ENCODE measurements around the gene ST8SIA6.

ST8SIA6 gene

DNA sequence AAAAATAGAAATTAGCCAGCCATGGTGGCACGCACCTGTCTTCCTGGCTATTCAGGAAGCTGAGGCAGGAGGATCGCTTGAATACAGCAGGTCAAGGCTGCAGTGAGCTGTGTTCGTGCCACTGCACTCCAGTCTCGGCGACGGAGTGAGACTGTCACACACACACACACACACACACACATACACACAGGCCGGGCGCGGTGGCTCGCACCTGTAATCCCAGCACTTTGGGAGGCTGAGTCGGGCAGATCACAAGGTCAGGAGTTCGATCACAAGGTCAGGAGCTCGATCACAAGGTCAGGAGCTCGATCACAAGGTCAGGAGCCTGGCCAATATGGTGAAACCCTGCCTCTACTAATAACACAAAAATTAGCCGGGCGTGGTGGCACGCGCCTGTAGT, 68.4 kb downstream of the ST8SIA6 start:
- DNase-seq (ENCODE audit: low spot score): no peak

GRCh38 chr10:17385066-17385465, 69.3 kb downstream of the ST8SIA6 start:
- DNase-seq (ENCODE audit: low spot score): no peak

DNA sequence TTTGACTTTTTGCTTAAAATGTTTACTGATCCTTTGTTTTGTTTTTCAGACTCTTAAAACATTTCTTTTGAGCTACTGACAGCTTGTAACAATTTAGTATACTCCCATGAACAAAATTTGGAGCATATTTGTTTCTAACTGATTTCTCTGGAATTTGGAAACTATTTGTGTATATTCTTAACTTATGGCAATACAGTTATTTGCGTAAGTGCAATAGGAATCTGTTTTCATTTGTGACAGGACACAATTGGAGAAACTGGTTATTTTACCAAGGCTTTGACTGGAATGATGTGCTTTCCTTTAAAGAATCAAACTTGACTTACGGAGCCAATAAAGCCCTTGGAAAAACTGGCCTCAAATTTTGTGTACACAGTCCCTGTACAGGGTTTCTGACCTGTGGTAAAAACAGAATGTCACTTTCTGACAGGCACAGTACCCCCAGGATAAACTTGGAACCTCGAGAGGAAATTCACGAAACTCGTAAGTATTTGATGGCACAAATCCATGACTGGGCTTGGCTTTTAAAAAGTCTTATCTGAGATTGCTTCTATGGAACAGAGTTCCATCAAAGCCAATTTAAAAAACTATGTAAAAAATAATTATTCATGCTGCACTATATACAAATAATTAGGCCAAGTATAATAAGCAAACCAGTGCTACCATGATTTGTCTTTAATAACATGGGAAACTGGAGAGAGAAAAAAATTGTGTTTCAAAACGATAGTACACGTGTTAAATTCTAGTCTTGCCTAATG, 70.4 kb downstream of the ST8SIA6 start:
- DNase-seq (ENCODE audit: low spot score): no peak

- no peak for DNase-seq (ENCODE audit: low spot score)
These were observed 72.8 kb downstream of the ST8SIA6 start for GRCh38 chr10:17381502-17382142.

GRCh38 chr10:17380888-17381287, 73.5 kb downstream of the ST8SIA6 start:
- DNase-seq (ENCODE audit: low spot score): no peak

DNA sequence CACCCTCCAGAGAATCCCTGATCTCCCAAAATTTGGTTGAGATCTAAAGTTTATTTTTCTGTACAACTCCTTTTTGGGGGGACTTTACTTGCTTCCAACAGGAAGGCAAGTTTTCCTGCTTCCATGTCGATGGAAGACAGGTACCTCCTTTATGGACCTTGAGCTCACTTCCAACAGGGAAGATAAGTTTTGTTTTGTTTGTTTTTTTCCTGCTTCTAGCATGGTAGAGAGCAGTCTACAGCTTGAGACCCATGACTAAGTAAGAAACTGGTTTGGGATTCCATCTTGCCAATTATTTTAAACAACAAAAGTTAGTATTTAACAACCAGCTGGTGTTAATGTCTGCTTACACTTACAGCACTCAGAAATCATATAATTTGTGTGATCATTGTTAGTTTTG, 74.4 kb downstream of the ST8SIA6 start:
- DNase-seq (ENCODE audit: low spot score): no peak

DNA sequence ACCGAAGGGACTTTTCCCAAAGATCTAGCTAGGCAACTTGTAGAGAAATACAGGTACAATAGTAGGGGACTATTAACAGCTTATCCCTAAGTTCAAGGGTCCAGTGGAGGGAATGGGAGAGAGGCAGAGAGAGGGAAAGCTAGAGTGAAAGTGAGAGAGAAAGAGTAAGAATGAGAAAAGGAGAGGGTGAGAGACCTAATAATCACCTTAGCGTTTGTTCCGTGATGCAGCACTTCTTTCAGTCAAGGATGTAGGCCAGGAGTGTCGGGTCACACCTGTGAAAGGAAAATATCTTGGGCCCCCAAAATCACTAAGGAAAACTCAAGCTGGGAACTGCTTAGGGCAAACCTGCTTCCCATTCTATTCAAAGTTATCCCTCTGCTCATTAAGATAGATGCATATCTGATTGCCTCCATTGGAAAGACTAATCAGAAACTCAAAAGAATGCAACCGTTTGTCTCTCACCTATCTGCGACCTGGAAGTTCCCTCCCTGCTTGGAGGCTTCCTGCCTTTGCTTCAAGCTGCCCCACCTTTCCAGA, 75.2 kb downstream of the ST8SIA6 start:
- DNase-seq (ENCODE audit: low spot score): no peak

GRCh38 chr10:17375936-17376584, 78.3 kb downstream of the ST8SIA6 start:
- peak; percentile 8 for DNase-seq (ENCODE audit: low spot score)

DNA sequence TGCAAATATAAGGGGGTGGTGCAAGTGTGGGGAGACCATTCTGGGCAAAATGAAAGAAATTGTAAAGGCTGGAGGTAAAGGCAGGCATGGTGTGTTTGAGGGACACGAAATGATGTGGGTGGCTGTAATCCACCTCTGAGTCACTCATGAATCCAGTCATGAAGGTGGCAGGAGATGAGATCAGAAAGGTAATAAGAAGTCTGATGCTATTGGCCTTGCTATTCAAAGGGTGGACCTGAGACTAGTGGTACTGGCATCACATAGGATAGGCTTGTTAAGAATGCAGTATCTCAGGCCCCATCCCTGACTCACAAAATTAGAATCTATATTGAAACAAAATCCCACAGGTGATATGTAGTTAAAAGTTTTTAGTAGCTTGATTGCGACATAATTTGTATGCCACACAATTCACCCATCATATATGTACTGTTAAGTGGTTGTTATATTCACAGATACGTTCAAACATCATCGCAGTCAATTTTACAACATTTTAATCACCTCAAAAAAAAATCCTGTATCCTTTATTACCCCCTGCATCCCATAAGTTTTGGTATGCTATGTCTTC, 85.6 kb downstream of the ST8SIA6 start:
- DNase-seq (ENCODE audit: low spot score): no peak

- DNase-seq (ENCODE audit: low spot score): no peak
These were observed 87.7 kb downstream of the ST8SIA6 start for GRCh38 chr10:17366705-17367104.

DNA sequence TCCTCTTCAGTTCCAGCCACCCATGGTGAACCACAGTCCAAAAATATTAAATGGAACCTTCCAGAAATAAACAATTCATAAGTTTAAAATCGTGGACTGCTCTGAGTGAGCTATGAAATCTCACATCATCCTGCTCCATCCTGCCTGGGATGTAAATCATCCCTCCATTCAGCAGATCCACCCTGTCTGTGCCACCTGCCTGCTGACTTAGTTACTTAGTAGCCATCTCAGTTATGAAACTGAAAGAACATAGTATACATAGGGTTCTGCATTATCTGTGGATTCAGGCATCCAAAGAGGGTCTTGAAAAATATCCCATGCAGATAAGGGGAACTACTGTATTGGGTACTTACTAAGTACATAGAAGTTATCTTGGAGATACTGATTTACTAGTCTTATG, 89.0 kb downstream of the ST8SIA6 start:
- DNase-seq (ENCODE audit: low spot score): no peak

DNA sequence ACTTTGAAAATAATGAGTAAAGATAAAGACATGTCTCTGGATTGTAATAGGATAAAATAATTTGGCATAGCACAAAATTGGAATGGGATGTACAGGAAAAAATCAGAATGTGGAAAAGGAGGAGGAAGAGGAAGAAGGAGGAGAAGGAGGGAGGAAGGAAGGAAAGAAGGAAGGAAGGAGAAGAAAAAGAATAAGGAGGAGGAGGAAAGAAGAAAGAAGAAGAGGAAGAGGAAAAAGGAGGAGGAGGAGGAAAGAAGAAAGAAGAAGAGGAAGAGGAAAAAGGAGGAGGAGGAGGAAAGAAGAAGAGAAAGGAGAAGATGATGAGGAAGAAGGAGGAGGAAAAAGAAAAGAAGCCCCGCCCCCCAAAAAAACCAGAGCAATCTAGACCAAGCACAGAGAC, 95.9 kb downstream of the ST8SIA6 start:
- no peak for DNase-seq (ENCODE audit: low spot score)

- DNase-seq (ENCODE audit: low spot score): no peak
These were observed 96.6 kb downstream of the ST8SIA6 start for GRCh38 chr10:17357781-17358180.

- no peak for DNase-seq (ENCODE audit: low spot score)
These were observed 97.6 kb downstream of the ST8SIA6 start for GRCh38 chr10:17356820-17357219.

- DNase-seq (ENCODE audit: low spot score): no peak
These were observed 99.6 kb downstream of the ST8SIA6 start for GRCh38 chr10:17354781-17355180.

- no peak for DNase-seq (ENCODE audit: low spot score)
These were observed 100.7 kb downstream of the ST8SIA6 start for GRCh38 chr10:17353568-17354300.

GRCh38 chr10:17352583-17352982, 101.8 kb downstream of the ST8SIA6 start:
- no peak for DNase-seq (ENCODE audit: low spot score)

- DNase-seq (ENCODE audit: low spot score): no peak
These were observed 102.9 kb downstream of the ST8SIA6 start for GRCh38 chr10:17351506-17351905.

DNA sequence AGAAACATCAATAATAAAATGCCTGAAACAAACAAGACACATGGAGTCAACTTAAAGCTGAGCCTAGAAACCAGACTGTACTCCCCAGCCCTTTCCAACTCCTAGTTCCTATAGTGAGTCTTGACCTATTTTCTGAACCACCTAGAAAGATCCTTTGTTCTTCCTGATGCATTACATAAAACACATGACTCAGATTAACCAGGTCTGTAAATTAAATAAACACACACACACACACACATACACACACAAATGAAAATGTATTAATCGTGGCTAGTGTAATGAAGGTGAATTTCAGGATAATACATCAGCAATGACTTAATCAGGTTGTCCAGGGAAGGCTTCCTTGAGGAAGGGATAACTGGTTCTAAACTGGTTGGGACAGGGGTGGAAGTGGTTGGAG, 104.7 kb downstream of the ST8SIA6 start:
- DNase-seq (ENCODE audit: low spot score): no peak

DNA sequence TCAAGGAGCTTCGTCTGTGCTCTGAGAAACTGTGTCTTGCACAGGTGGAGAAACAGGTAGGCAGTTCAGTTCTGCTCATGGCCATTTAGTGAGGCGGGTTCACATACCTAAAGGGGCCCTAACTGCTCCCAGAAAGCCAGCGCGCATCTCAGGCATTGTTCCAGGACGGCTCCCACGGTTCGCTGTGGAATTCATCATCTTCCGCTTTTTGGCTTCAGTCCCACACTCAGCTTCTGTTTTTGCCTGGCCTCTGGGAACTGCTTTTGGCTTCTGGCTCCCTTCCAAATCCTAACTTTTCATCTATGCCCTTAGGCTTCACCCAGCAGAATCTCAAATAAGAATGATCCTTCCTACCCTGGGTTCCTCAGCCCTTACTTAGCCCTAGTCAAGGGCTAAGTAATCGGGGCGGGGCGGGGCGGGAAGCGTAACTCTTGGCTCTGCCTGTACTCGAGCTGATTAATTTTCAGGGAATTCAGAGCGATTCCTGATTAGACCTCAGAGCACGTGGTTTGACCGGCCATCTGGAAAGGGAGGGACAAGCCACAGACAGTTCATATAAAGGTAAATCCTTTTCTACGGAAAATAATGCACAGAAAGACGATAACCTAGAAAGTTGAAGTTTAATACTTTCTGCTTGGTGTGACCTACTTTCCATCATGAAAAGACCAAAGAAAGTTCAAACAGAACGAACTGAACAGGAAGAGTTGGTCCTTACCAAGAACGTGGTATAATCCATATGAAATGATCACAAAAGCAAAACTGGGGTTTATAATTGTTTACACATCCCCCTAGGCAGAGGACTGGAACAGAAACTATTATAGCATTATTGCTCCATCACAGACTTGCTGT, 105.7 kb downstream of the ST8SIA6 start:
- peak; percentile 64 for DNase-seq (ENCODE audit: low spot score)

- DNase-seq (ENCODE audit: low spot score): no peak
These were observed 106.3 kb downstream of the ST8SIA6 start for GRCh38 chr10:17348011-17348500.
